ENCODE measurements around the gene CD1D.

DNA sequence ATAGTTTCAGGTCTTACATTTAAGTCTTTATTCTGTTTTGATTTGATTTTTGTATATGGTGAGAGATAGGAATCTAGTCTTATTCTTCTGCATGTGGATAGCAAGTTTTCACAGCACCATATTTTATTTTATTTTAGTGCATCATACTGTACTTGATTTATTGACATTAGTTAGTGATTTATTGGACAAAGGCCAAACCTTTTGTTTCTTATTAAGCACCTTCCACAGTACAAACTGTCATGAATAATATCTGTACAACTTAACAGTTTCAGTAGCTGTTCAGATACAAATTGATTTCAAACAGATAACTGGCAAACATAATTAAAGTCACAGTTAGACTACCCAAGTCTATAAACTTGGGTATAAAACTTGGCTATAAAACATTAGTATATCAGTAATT, 15.8 kb downstream of the CD1D start:
- TF ChIP-seq, protein P1, sequence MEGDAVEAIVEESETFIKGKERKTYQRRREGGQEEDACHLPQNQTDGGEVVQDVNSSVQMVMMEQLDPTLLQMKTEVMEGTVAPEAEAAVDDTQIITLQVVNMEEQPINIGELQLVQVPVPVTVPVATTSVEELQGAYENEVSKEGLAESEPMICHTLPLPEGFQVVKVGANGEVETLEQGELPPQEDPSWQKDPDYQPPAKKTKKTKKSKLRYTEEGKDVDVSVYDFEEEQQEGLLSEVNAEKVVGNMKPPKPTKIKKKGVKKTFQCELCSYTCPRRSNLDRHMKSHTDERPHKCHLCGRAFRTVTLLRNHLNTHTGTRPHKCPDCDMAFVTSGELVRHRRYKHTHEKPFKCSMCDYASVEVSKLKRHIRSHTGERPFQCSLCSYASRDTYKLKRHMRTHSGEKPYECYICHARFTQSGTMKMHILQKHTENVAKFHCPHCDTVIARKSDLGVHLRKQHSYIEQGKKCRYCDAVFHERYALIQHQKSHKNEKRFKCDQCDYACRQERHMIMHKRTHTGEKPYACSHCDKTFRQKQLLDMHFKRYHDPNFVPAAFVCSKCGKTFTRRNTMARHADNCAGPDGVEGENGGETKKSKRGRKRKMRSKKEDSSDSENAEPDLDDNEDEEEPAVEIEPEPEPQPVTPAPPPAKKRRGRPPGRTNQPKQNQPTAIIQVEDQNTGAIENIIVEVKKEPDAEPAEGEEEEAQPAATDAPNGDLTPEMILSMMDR (IDR thresholded peaks at IDR 0.05; ENCODE audit: insufficient read depth, low read length, poor library complexity, severe bottlenecking): no peak
- no peak for TF ChIP-seq EZH2phosphoT487 (conservative IDR thresholded peaks at IDR 0.05; ENCODE audit: low read length)

All from SU-DHL-6 (cell line).